COLO668 (cell line): Measurements from ENCODE around the gene SPTBN1.
"Not testable (repeated sequence)": the region's sequence is repeated elsewhere in the genome, so short reads cannot be mapped to it uniquely, and the experiment has no call there.

Experiments
- DNase-seq: peaks from one replicate; lab custom pipeline; 2025; ENCODE audit not compliant: unreplicated experiment; lab: John Stamatoyannopoulos, UW

Gene SPTBN1

DNA sequence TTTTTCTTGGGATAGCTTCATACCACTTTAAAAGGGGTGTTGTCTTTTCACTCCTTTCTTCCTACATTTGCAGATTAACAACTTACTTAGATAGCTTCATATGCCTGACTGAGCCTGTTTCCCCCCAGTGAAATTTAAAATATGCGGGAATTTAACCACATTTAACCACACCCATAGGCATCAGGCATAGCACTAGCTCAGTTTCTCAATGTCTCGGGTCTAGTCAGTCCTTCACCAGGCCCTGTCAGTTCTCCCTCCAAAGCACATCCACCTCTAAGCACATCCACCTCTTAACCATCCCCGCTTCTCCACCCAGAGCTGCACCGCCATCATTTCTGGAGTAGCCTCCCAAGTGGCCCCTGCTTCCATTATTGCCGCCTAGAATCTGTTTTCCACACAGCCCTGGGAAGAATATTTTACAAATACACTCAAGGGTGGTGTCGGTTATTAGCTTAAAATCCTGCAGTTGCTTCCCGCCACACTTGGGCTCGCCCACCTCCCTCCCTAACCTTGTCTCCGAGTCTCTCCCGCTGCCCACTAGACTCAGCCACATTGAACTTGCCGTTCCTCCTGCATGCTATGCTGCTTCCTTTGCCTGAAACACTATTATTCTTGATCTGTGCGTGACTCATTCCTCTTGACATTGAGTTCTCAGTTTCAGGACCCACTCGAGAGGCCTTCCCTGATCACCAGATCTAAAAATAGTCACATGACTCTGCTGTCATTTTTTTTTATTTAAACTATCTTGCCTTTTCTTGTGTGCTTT lies 68.3 kb downstream of the SPTBN1 start:
- peak; percentile 15 for DNase-seq

DNA sequence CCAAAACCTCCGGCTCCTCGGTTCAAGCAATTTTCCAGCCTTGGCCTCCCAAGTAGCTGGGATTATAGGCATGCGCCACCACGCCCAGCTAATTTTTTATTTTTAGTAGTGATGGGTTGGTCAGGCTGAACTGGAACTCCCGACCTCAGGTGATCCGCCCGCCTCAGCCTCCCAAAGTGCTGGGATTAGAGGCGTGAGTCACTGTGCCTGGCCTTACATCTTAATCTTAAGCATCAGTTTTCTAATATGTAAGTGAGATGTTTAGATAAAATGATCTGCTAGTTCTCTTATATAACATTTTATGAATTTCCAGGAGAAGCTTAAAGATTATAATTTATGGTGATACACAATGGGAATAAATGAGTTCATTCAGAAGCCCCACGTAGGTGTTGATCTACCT lies 69.2 kb downstream of the SPTBN1 start:
- DNase-seq: no peak

DNA sequence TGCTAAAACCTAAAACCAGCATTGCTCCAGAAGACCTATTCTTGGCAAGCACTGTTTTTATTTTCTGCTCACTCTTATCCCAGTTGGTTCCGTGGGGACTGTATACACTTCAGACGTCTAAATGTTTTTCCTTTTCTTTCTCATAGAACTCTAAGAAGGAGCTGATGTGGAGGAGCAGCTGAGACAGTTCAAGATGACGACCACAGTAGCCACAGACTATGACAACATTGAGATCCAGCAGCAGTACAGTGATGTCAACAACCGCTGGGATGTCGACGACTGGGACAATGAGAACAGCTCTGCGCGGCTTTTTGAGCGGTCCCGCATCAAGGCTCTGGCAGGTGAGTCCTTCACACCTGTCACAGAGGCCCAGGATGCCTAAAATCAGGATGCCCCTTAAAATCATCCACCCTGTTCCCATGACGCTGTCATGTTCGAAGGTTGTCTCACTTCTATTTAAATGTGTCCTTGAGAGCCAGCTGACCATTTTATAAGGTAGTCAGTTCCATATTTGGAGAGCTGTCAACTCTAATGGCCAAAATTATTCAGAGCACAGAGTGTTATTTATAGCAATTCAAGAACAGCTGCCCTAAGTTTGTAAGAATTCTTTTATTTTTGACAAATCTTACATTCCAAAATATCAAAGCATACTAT lies 70.2 kb downstream of the SPTBN1 start:
- no peak for DNase-seq

DNA sequence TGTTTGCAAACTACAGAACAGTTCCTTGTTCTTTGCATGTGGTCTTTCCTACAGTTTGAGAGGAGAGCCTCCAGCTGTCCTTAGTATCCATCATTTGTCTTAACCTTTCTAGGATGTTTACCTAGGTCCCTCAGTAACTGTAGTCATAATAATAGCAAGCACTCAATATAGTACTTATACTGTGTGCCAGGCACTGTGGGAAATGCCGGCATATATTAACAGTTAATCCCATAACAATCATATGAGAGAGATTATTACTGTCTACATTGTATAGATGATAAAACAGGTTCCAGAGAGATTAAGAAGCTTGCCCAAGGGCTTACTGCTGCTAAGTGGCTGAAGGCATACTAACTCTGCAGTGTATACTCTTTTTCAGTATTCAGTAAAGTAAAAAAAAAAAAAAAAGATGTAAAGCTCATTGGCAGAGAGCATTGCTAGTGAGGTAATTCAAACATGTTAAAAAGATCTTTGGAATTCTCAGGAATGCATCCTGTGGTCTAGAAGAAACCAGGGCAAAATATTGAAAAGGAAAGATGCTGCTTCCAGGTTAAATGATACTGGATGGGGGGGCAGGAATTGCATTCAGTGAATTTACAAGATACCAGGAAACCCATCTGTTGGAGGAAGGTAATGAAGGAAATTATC lies 72.3 kb downstream of the SPTBN1 start:
- no peak for DNase-seq

DNA sequence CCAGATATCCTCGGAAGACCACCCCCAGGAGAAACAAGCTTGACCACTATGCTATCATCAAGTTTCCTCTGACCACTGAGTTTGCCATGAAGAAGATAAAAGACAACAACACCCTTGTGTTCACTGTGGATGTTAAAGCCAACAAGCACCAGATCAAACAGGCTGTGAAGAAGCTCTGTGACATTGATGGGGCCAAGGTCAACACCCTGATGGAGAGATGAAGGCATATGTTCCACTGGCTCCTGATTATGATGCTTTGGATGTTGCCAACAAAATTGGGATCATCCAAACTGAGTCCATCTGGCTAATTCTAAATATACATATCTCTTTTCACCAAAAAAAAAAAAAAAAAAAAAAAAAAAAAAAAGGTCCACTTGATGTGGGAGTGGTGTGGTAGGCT lies 73.4 kb downstream of the SPTBN1 start:
- DNase-seq: not testable (repeated sequence)

DNA sequence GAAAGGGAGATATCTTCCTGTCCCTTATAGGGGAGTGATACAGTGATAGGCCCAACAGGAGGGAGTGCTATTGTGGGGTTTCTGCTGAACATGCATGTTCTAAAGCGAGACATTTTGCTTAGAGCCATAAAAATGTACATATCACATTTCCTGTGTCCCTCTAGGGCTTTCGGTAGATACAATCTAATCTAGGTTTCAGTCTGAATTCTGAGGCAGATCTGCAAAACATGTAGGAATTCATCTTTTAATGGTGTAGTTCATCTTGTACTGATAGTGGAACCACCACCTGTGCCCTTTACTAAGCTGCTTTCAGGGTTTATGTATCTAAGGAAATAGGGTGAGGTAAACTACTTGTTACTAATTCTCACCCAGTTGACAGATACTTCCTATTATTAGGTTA lies 73.8 kb downstream of the SPTBN1 start:
- no peak for DNase-seq

DNA sequence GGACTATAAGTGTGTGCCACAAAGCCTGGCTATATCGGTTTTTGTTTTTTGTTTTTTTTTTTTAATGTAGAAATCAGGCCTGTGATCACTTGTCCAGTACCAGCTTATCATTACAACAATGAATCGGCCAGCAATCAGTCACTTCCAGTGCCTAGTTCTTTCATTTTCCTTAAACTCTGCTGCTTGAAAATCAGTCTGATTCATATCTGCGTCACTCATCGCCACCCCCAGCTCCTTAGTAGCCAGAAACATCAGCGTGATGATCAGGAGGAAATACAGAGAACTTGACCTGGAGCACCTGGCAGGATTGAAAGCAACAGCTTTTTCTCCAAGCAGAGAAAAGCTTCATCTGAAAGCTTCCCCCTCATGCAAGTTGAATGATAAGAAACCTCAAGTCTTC lies 75.4 kb downstream of the SPTBN1 start:
- DNase-seq: no peak

DNA sequence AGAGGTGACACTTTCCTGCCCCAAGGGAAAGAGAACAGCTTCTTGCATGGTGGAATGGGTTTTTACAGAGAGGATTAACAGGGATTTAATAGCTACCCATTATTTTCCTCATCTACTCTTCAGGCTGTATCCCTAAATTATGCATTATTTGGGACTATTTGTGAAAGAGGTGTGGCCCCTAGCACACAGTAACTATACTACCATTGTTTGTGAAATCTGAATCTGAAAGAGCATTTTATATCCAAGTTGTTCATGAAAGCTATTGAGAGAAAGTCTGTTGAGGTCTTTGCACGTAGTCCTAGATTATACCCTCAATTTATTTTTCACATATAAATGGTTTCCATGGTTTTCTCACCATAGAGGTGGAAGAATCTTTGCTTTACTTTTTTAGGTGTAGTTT lies 78.1 kb downstream of the SPTBN1 start:
- no peak for DNase-seq

DNA sequence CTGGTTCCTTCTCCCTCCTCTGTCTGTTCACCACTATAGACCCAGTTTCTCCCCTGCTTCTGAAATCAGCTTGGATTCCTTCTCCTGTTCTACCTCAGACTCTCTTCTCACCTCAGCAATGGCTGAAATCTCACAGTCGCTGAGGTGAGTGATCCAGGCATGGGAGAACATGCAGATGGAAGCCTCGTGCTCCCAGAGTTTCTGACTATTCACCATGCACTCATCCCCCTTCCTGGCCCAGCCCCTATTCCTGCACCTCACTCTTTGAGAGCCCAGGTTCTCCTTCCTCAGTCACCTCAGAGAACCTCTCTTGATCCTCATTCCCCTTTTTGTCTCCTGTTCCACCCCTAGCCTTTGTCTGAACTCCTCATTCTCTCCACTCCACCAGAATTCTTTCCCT lies 78.5 kb downstream of the SPTBN1 start:
- DNase-seq: no peak

DNA sequence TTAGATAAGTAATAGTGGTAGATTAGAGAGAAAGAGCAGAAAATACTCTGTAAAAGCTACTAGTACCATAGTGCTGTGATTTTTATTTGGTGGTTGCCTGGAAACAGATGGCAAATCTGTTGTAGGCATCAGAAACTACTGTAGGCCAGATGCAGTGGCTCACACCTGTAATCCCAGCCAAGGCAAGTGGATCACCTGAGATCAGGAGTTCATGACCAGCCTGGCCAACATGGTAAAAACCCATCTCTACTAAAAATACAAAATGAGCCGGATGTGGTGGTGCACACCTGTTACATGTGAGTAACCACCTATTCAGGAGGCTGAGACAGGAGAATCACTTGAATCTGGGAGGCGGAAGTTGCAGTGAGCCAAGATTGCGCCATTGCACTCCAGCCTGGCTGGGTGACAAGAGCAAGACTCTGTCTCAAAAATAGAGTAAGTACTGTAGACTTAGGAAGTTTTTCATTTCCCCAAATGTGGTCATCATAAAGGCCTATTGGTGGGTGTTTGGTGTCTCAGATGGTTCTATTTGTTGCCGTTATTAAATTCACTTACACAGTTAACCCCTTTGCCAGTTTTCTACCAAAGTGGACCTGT lies 79.6 kb downstream of the SPTBN1 start:
- no peak for DNase-seq

DNA sequence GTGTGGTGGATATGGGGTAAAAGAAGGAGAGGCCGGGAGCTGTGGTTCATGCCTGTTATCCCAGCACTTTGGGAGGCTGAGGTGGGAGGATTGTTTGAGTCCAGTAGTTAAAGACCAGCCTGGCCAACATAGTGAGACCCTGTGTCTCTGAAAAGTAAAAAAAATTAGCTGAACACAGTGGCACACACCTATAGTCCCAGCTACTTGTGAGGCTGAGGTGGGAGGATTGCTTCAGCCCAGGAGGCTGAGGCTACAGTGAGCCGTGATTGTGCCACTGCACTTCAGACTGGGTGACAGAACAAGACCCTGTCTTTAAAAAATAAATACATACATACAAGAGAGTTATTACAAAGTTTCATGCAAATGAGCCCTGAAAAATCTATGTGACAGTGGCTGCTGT lies 80.6 kb downstream of the SPTBN1 start:
- DNase-seq: no peak

DNA sequence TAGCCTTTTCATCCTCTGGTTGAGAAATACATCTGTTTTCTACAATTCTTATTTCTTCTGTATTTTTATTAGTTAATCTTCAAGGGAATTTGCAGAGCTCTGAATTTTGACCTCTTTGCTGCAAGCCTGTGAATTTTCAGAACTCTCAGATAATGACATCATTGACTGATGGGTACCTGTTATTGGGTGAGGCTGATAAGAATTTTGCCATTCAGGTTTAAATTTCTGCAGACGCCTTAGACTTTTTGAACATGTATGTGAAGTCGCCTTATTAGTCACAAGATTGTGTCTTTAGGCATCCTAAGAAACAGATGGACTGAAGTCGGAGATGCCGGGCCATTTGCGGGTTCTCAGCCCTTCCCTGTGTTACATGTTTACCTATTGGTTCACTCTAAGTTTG lies 82.4 kb downstream of the SPTBN1 start:
- no peak for DNase-seq

DNA sequence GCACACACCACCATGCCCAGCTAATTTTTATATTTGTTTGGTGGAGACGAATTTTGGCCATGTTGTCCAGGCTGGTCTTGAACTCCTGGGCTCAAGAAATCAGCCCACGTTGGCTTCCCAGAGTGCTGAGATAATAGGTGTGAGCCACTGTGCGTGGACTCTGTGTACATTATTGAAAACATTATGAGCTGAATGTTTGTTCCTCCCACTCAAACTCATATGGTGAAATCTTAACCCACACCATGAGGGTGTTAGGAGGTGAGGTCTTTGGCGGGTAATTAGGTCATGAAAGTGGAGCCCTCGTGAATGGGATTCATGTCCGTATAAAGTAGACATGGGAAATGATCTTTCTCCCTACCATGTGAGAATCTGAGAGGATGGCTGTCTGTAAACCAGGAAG lies 83.6 kb downstream of the SPTBN1 start:
- DNase-seq: no peak

DNA sequence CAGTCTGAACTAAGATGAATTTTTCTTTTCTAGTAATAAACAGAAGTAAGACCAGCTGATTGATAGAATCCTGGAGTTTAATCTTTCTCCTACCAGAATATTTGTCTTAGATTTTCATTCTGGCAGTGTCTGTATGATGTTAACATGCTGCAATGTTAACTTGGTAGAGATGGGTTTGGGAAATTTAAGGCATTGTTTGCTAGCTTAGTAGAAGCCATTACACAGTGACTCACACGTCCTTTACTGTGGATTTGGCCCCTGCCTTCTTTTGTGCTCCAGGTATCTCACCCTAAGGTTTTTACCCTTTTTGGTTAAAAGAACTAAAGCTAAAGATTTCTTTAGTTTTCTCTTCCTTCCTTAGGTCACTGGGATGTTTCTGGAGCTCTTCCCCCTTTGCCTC lies 84.1 kb downstream of the SPTBN1 start:
- DNase-seq: no peak

DNA sequence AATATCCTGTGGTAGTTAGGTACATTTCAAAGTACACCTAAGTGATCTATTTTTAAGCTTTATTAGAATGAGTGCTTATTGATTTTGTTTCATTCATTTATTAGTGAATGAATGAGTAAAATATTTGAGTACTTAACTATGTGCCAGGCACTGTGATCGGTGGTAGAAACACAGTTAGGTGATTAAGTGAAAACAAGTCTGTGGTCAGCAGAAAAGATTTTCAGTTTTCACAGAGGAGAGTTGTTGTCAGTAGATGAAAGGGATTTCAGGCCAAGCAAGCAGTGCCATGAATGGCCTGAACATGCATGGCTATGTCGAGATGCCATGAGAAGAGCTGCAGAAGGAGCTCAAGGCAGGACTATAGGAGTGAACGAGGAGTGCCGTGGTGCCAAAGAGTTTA lies 85.9 kb downstream of the SPTBN1 start:
- no peak for DNase-seq

DNA sequence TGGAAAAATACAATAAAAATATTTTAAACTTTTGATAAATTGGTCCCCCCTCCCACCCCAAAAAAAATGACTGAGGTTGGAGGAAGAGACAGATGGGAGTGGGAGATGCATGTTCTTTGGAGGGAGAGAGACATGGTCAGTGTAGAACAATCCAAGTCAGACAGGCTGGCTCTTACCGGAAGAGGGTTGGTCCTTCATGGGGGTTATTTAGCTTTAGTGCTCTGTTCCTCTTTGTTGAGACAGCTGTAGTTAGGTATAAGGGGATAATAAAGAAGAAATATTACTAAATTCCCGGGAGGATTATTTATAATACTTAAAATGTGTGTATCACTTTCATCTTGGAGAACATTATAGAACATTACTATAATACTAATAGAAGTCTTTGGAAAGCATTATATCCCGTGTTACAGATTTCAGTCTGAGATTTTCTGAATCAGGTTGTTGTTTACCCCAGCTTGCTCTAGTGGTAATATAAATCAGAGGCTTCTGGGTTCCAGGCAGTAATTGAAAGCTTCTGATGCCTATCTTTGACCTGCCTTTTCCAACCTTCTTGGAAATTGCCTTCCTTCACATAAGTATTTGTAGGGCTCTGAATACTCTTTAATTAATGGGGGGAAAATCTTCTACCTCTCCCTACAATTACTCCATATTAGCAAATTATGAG lies 87.7 kb downstream of the SPTBN1 start:
- DNase-seq: no peak

DNA sequence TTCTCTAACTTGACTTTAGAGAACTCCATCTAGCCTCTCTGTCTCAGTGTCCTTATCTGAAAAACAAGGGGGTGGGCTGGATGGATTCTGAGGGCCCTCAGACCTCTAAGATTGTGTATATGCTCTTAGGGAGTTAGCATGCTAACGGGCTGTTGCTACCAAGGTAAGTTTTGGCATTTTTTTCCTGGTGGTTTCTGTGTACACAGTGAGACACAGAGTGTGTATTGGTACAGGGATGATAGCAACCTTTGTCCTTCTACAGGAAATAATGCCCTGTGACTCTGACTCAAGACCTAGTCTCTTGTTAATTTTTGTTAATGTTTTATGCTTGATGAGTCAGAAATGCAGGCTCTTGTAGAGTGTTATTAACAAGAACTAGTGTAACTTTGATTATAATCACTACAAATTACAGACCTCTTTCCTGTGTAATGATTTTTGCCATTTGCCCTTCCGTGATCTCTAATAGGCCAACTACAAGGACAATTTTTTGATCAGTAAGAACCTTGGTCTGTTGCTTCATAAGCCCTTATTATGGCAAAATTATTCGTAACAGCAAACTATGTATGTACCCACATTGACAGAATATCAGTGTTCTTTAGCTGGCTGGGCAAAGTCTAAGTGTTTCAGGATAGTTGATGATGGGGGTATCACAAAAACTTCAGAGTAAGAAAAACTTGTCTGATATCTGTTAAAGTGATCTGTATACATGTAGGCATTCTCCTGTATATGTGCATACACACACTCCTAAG lies 89.7 kb downstream of the SPTBN1 start:
- DNase-seq: no peak

DNA sequence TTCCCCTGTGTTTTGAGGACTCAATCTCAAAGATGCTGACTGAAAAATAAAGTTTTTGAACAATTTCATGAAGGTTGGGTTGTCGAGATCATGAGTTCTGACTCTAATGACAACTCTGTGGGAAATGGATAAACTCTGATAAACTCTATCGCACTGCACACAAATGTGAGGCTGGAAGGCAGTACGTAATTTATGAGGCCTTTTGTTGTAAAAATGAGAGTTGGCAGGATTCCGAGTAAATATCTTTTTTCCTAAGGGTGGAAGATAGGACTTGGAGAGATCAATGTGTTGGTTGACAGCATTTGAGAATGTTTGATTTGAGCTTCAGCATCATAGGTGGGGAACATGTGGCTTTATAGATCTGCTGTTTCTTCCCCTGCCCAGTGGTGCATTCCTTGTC lies 90.4 kb downstream of the SPTBN1 start:
- no peak for DNase-seq

DNA sequence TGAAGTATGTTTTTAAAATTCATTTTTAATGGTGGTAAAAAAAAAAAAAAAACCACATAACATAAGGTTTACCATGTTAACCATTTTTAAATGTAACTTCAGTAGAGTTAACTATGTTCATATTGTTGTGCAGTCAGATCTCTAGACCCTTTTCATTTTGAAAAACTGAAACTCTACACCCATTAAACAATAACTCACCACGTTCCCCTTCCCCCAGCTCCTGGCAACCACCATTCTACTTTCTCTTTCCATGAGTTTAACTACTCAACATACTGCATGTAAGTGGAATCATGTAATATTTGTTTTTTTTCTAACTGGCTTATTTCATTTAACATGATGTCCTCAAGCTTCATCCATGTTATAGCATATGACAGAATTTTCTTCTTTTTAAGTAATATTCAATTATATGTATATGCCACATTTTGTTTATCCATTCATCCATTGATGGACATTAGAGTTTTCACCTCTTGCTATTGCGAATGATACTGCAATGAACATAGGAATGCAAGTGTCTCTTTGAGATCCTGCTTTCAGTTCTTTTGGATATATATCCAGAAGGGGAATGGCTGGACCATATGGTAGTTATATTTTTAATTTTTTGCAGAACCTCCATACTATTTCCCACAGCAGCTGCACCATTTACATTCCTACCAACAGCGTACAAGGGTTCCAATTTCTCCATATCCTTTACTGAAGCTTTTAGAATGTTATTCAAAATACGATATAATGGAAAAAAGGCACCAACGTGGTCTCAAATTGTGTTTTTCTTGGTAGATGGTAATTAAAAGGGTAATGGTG lies 91.0 kb downstream of the SPTBN1 start:
- DNase-seq: peak; percentile 32

DNA sequence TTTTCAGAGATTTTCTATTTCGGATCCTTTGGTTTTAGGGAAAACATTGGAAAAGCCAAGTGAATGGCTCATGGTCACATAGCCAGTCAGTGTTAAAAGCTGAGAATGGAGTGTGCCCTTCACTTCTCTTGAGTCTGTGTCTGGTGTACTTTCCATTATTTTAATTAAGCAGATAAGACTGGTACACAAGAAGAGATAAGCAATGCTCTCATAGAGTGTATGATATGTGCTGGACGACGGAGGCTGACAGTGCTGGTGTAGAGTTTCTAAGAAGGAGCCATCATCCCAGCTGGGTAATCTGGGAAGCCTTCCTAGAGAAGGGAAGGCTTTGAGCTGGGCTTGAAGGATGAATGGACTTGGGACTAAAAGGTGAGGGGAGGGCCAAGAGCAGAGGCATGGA lies 93.3 kb downstream of the SPTBN1 start:
- DNase-seq: no peak
